ENCODE measurements around the gene PRSS33.
A peak's percentile ranks its signal among the peaks of the same experiment; 100 is the strongest.

PRSS33 gene

GRCh38 chr16:2785101-2785991 is 2.0 kb downstream of the PRSS33 start:
- no peaks in the 10 kb centered on the region for H3K36me3 ChIP-seq (ENCODE audit: control insufficient read depth, insufficient read depth, low read length)
- H3K9me3 ChIP-seq (ENCODE audit: control insufficient read depth, low read length) = no peaks in the 10 kb centered on the region
- peaks cover 3% of the 10 kb centered on the region for H3K27me3 ChIP-seq (ENCODE audit: control insufficient read depth, insufficient read depth, low read length)
- H2AFZ ChIP-seq = peak overlapping the region; percentile 83
- no peak overlapping the region for H3K4me3 ChIP-seq (ENCODE audit: low read depth, low read length)
- H3K27ac ChIP-seq = no peak overlapping the region
- H3K4me2 ChIP-seq (ENCODE audit: low read length) = peak overlapping the region; percentile 45
- TF ChIP-seq CTCF (IDR thresholded peaks at IDR 0.05) = no peak
- H3K79me2 ChIP-seq = no peaks in the 10 kb centered on the region
- H3K9ac ChIP-seq = no peak overlapping the region
- peaks cover 12% of the 10 kb centered on the region for H3K4me1 ChIP-seq

DNA sequence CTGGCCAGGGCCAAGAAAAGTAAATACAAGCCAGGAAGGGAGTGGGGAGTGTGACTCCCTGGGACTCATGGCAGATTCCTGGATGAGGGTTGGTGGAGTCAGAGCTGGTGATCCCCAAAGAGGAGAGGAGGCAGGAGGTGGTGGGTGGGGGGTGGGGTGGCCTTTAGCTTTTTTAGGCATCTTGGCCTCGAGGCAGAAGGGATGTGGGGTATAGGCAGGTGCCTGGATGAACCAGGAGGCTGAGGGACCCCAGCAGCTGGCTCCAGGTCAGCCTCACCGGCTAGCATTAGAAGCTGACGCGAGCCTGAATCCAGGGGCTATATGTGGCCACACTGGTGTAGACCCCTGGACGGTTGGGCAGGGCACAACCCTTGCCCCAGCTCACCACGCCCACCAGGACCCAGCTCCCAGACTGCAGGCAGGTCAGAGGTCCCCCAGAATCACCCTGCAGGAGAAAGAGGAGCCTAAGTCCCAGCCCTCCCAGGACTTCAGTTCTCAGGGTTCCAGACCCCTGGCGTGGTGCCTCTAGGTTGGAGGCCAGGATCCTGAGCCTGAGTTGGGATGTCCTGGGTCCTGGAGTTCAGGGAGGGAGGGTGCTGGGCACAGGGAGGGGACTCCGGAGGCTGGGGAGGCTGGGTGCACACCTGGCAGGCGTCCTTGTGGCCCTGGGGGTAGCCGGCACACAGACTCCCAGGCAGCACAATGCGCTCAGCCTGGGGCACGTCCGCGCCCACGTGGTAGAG is 2.8 kb downstream of the PRSS33 start:
- Histone ChIP-seq H2AFZ (peak overlapping the region; percentile 83), H3K9ac (no peak overlapping the region), H3K4me2 (ENCODE audit: low read length) (peak overlapping the region; percentile 45), H3K36me3 (ENCODE audit: control insufficient read depth, insufficient read depth, low read length) (no peaks in the 10 kb centered on the region), H3K4me1 (peaks cover 10% of the 10 kb centered on the region), H3K27me3 (ENCODE audit: control insufficient read depth, insufficient read depth, low read length) (peaks cover 3% of the 10 kb centered on the region), H3K79me2 (no peaks in the 10 kb centered on the region), H3K4me3 (ENCODE audit: low read depth, low read length) (no peak overlapping the region), H3K9me3 (ENCODE audit: control insufficient read depth, low read length) (no peaks in the 10 kb centered on the region), H3K27ac (no peak overlapping the region)
- no peak for TF ChIP-seq CTCF (IDR thresholded peaks at IDR 0.05)

GRCh38 chr16:2783581-2784357 is 3.6 kb downstream of the PRSS33 start:
- peaks cover 3% of the 10 kb centered on the region for H3K79me2 ChIP-seq
- H3K9me3 ChIP-seq (ENCODE audit: control insufficient read depth, low read length) = no peaks in the 10 kb centered on the region
- H2AFZ ChIP-seq = no peak overlapping the region
- no peak for TF ChIP-seq CTCF (IDR thresholded peaks at IDR 0.05)
- H3K9ac ChIP-seq = no peak overlapping the region
- H3K27me3 ChIP-seq (ENCODE audit: control insufficient read depth, insufficient read depth, low read length) = peaks cover 3% of the 10 kb centered on the region
- no peak overlapping the region for H3K4me3 ChIP-seq (ENCODE audit: low read depth, low read length)
- H3K4me1 ChIP-seq = peaks cover 15% of the 10 kb centered on the region
- no peaks in the 10 kb centered on the region for H3K36me3 ChIP-seq (ENCODE audit: control insufficient read depth, insufficient read depth, low read length)
- H3K27ac ChIP-seq = no peak overlapping the region
- H3K4me2 ChIP-seq (ENCODE audit: low read length) = no peak overlapping the region

- Histone ChIP-seq H3K27ac (no peak overlapping the region), H3K36me3 (ENCODE audit: control insufficient read depth, insufficient read depth, low read length) (no peaks in the 10 kb centered on the region), H2AFZ (no peak overlapping the region), H3K9me3 (ENCODE audit: control insufficient read depth, low read length) (no peaks in the 10 kb centered on the region), H3K27me3 (ENCODE audit: control insufficient read depth, insufficient read depth, low read length) (peaks cover 3% of the 10 kb centered on the region), H3K79me2 (peaks cover 6% of the 10 kb centered on the region), H3K4me3 (ENCODE audit: low read depth, low read length) (no peak overlapping the region), H3K9ac (no peak overlapping the region), H3K4me1 (peaks cover 21% of the 10 kb centered on the region), H3K4me2 (ENCODE audit: low read length) (no peak overlapping the region)
- no peak for TF ChIP-seq CTCF (IDR thresholded peaks at IDR 0.05)
Observed at GRCh38 chr16:2782583-2783351, 4.6 kb downstream of the PRSS33 start.

Data from parathyroid adenoma (tissue), 2 donors.